ENCODE data around the gene TMEM132D. TPM values are rescaled to one million over a fixed set of nuclear protein-coding genes. Genes with fewer than 3 reads are reported as not detected.

The TMEM132D gene
- total and polyA plus RNA-seq, 2 of the 8 experiments (the other 6 are each of a cell fraction or from before 2014, with no cell fraction given), result 3.5 to 10.1 TPM

- H3K23ac ChIP-seq (ENCODE audit: insufficient read length), result no peak overlapping the region
- H3K9ac ChIP-seq (replicated peaks in 1 of 4; ENCODE audit: extremely low read depth in 1 of 4, low read depth in 3 of 4, low read length in 3 of 4), result no peak overlapping the region
- no peak overlapping the region for H3K27ac ChIP-seq (ENCODE audit: low read depth, low read length)
- H4K5ac ChIP-seq (ENCODE audit: insufficient read length, low read depth, low read length), result no peak overlapping the region
- no peak overlapping the region for H3K4ac ChIP-seq (replicated peaks; ENCODE audit: insufficient read length, low read depth, low read length)
- ChIA-PET CTCF (ENCODE audit: partially characterized antibody) (interaction anchor here (0.8 kb wide), 1 partner anchor 11 kb away, joined by 3 read pairs; no protein-coding TSS in a partner anchor), POLR2A (ENCODE audit: partially characterized antibody) (no interaction called here)
- H3K23me2 ChIP-seq (ENCODE audit: low read depth, low read length), result no peaks in the 10 kb centered on the region; the same call in 1 of the 2 replicates
- no peaks in the 10 kb centered on the region for H4K20me1 ChIP-seq (replicated peaks in 1 of 2; ENCODE audit: control insufficient read depth in 1 of 2, insufficient read depth in 2 of 2, low read length in 2 of 2)
- no peak overlapping the region for H2BK20ac ChIP-seq (ENCODE audit: low read length)
- H2AK5ac ChIP-seq (ENCODE audit: low read depth, low read length), result no peak overlapping the region
- no peak overlapping the region for H4K8ac ChIP-seq (ENCODE audit: extremely low read depth, insufficient read depth, low read length)
- H3K18ac ChIP-seq (ENCODE audit: extremely low read depth, low read length), result no peak overlapping the region
- WGBS, 2 experiments (ENCODE audit: extremely low coverage in 1 of 2, insufficient coverage in 1 of 2, insufficient read length in 1 of 2, insufficient replicate concordance in 2 of 2, low coverage in 1 of 2, low lambda C conversion rate in 2 of 2, missing lambda C conversion rate in 1 of 2), result 94% methylated on average over 3 of the region's 3 CpGs; no CpG with 5 or more reads in 1 of the 2 experiments
- H3K4me1 ChIP-seq (replicated peaks in 1 of 4; ENCODE audit: control insufficient read depth in 3 of 4, insufficient read depth in 4 of 4, low read length in 3 of 4), result peaks cover 0 to 6% (median under 1%) of the 10 kb centered on the region in 4 experiments; a peak in 1 of 7 replicates
- no peaks in the 10 kb centered on the region for H3K79me2 ChIP-seq (ENCODE audit: control insufficient read depth in 1 of 2, insufficient read depth in 2 of 2, low read length in 2 of 2)
- H3K79me1 ChIP-seq (ENCODE audit: low read depth, low read length), result no peaks in the 10 kb centered on the region
- no peak overlapping the region for H2BK5ac ChIP-seq (ENCODE audit: low read depth, low read length)
- H4K91ac ChIP-seq (replicated peaks; ENCODE audit: insufficient read length, low read length), result no peak overlapping the region
- no peak overlapping the region for H3K56ac ChIP-seq (replicated peaks; ENCODE audit: insufficient read length, low read depth, low read length)
- H3K9me3 ChIP-seq (ENCODE audit: insufficient read depth in 2 of 2, low read depth in 1 of 2, low read length in 1 of 2), result no peaks in the 10 kb centered on the region
- H2BK12ac ChIP-seq (ENCODE audit: low read depth, low read length), result no peak overlapping the region
- H3K4me3 ChIP-seq (ENCODE audit: extremely low read depth in 1 of 4, insufficient read depth in 2 of 4, low read depth in 3 of 4, low read length in 4 of 4), result no peak overlapping the region
- H3K36me3 ChIP-seq (ENCODE audit: control insufficient read depth in 2 of 4, insufficient read depth in 4 of 4, low read length in 3 of 4), result peaks cover 0 to 3% (median 0%) of the 10 kb centered on the region in 4 experiments; a peak in 1 of 8 replicates
- no peaks in the 10 kb centered on the region for H3K27me3 ChIP-seq (replicated peaks in 1 of 4; ENCODE audit: control insufficient read depth in 3 of 4, extremely low read depth in 1 of 4, insufficient read depth in 3 of 4, low read length in 3 of 4)
- no peak for FAIRE-seq
- no peak overlapping the region for H3K14ac ChIP-seq (ENCODE audit: insufficient read length)
- H3K4me2 ChIP-seq (ENCODE audit: insufficient read depth in 1 of 2, low read depth in 2 of 2, low read length in 2 of 2), result no peak overlapping the region
- DNase-seq (ENCODE audit: low read depth in 1 of 2, low spot score in 2 of 2), result no peak
- no peak overlapping the region for H2BK15ac ChIP-seq (ENCODE audit: low read length)
- no peak overlapping the region for H2BK120ac ChIP-seq (replicated peaks; ENCODE audit: low read depth, low read length)
- no peak overlapping the region for H2AFZ ChIP-seq (ENCODE audit: low read length)
- TF ChIP-seq E2F6 (IDR thresholded peaks at IDR 0.05) (no peak), BCL11A (IDR thresholded peaks at IDR 0.05; ENCODE audit: low read depth in 2 of 2, low read length in 2 of 2) (no peak), POLR2AphosphoS5 (IDR thresholded peaks at IDR 0.05; ENCODE audit: low read depth, low read length) (no peak)
Measured at GRCh38 chr12:129675947-129676346, 227.9 kb downstream of the TMEM132D start.

Measured in H1 (cell line).